ENCODE results near the gene TIMM8A.

TIMM8A gene

DNA sequence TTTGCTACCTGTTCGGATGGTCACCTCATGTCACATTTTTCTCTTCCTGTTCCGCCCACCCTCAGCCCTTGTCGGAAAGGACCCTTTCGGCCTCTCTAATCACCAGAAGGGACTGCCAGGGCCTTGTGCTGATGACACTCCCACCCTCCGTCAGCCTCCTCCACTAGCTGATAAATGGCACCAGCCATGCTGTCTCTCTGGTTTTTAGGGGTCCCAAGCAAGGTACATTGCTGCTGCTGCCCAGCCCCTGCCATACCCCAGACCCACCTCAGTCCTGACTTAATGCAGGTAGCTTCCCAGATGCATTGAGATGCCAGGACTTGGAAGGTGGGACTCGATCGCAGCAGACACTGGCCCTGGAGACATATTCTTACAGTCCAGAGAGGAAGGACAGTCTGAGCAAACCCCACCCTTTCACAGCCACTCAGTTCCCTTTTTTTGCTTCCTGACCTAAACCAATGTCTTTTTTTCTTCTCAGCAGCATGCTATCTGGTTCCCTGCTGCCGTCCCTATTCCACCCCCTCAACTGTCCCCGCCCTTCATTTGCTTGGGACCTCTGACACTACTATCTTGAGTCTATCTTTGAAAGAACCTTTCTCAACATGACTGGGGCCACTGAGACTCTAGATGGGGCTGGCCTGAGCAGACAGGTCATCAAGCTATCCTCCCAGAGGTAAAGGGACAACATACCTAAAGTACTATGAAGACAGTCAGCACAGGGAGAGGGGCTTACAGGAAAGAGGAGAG, 37.4 kb upstream of the TIMM8A start, which contains the start of gene BTK:
TSS of gene BTK (minus strand) at position 397 of the 747 bp plus-strand sequence. CDS start 10,907 bp downstream, outside the sequence.
- ATAC-seq = no peak
- TF ChIP-seq PATZ1 (CRISPR knock-in tag; IDR thresholded peaks at IDR 0.05; ENCODE audit: borderline replicate concordance) (no peak), RARB (CRISPR knock-in tag; IDR thresholded peaks at IDR 0.05) (no peak), CSDC2 (CRISPR knock-in tag; IDR thresholded peaks at IDR 0.05) (no peak), GLIS3 (CRISPR knock-in tag; IDR thresholded peaks at IDR 0.05) (no peak), ISL1 (CRISPR knock-in tag; IDR thresholded peaks at IDR 0.05) (no peak), ZNF8 (CRISPR knock-in tag; IDR thresholded peaks at IDR 0.05) (no peak), ZNF565 (CRISPR knock-in tag; conservative IDR thresholded peaks at IDR 0.05; ENCODE audit: low read depth) (no peak), POU6F1 (CRISPR knock-in tag; IDR thresholded peaks at IDR 0.05; ENCODE audit: borderline replicate concordance, low read depth) (no peak), SNAI2 (CRISPR knock-in tag; IDR thresholded peaks at IDR 0.05) (no peak), OSR1 (CRISPR knock-in tag; IDR thresholded peaks at IDR 0.05) (no peak), ZFP3 (CRISPR knock-in tag; IDR thresholded peaks at IDR 0.05) (no peak), CREB5 (CRISPR knock-in tag; IDR thresholded peaks at IDR 0.05; ENCODE audit: low read depth) (no peak), BACH2 (CRISPR knock-in tag; IDR thresholded peaks at IDR 0.05; ENCODE audit: borderline replicate concordance) (no peak), PPARA (CRISPR knock-in tag; IDR thresholded peaks at IDR 0.05; ENCODE audit: borderline replicate concordance) (no peak), ZNF70 (CRISPR knock-in tag; IDR thresholded peaks at IDR 0.05) (no peak), ZC3H10 (CRISPR knock-in tag; IDR thresholded peaks at IDR 0.05) (no peak), TOX (CRISPR knock-in tag; IDR thresholded peaks at IDR 0.05; ENCODE audit: borderline replicate concordance) (no peak)
- TF ChIP-seq, protein P1, sequence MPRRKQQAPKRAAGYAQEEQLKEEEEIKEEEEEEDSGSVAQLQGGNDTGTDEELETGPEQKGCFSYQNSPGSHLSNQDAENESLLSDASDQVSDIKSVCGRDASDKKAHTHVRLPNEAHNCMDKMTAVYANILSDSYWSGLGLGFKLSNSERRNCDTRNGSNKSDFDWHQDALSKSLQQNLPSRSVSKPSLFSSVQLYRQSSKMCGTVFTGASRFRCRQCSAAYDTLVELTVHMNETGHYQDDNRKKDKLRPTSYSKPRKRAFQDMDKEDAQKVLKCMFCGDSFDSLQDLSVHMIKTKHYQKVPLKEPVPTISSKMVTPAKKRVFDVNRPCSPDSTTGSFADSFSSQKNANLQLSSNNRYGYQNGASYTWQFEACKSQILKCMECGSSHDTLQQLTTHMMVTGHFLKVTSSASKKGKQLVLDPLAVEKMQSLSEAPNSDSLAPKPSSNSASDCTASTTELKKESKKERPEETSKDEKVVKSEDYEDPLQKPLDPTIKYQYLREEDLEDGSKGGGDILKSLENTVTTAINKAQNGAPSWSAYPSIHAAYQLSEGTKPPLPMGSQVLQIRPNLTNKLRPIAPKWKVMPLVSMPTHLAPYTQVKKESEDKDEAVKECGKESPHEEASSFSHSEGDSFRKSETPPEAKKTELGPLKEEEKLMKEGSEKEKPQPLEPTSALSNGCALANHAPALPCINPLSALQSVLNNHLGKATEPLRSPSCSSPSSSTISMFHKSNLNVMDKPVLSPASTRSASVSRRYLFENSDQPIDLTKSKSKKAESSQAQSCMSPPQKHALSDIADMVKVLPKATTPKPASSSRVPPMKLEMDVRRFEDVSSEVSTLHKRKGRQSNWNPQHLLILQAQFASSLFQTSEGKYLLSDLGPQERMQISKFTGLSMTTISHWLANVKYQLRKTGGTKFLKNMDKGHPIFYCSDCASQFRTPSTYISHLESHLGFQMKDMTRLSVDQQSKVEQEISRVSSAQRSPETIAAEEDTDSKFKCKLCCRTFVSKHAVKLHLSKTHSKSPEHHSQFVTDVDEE (CRISPR knock-in tag; IDR thresholded peaks at IDR 0.05) = no peak

- TF ChIP-seq ISL1 (CRISPR knock-in tag; IDR thresholded peaks at IDR 0.05) (no peak), ZFP3 (CRISPR knock-in tag; IDR thresholded peaks at IDR 0.05) (no peak), POU6F1 (CRISPR knock-in tag; IDR thresholded peaks at IDR 0.05; ENCODE audit: borderline replicate concordance, low read depth) (no peak), ZC3H10 (CRISPR knock-in tag; IDR thresholded peaks at IDR 0.05) (no peak), OSR1 (CRISPR knock-in tag; IDR thresholded peaks at IDR 0.05) (no peak), TOX (CRISPR knock-in tag; IDR thresholded peaks at IDR 0.05; ENCODE audit: borderline replicate concordance) (no peak), SNAI2 (CRISPR knock-in tag; IDR thresholded peaks at IDR 0.05) (no peak), ZNF70 (CRISPR knock-in tag; IDR thresholded peaks at IDR 0.05) (no peak)
- TF ChIP-seq, protein P1 (CRISPR knock-in tag; IDR thresholded peaks at IDR 0.05) = no peak
- ATAC-seq = no peak
Observed at GRCh38 chrX:101385026-101385684, 36.6 kb upstream of the TIMM8A start.
